ENCODE measurements around the gene SLC35F3.

DNA sequence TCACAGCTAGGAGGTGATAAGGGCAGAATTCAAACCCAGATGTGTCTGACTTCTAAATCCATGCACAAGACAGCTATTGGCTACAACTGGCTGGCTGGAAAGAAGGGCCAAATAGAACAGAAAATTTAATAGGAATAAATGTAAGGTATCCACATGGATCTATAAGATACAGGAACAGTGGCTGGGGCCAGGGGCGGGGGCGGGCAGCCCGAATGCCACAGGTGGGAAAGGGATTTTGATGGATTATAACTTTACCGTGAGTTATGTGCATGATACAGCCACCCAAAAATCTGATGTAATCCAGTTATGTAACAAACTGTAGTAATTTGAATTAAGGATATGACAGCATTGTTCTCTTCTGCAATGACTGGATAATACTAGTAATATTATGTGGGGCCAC, 381.7 kb downstream of the SLC35F3 start:
- TF ChIP-seq, protein P1, sequence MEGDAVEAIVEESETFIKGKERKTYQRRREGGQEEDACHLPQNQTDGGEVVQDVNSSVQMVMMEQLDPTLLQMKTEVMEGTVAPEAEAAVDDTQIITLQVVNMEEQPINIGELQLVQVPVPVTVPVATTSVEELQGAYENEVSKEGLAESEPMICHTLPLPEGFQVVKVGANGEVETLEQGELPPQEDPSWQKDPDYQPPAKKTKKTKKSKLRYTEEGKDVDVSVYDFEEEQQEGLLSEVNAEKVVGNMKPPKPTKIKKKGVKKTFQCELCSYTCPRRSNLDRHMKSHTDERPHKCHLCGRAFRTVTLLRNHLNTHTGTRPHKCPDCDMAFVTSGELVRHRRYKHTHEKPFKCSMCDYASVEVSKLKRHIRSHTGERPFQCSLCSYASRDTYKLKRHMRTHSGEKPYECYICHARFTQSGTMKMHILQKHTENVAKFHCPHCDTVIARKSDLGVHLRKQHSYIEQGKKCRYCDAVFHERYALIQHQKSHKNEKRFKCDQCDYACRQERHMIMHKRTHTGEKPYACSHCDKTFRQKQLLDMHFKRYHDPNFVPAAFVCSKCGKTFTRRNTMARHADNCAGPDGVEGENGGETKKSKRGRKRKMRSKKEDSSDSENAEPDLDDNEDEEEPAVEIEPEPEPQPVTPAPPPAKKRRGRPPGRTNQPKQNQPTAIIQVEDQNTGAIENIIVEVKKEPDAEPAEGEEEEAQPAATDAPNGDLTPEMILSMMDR (IDR thresholded peaks at IDR 0.05): no peak
- no peak for TF ChIP-seq NR3C1 (CRISPR knock-in tag; conservative IDR thresholded peaks at IDR 0.05; ENCODE audit: low read depth)
- TF ChIP-seq, protein P2, sequence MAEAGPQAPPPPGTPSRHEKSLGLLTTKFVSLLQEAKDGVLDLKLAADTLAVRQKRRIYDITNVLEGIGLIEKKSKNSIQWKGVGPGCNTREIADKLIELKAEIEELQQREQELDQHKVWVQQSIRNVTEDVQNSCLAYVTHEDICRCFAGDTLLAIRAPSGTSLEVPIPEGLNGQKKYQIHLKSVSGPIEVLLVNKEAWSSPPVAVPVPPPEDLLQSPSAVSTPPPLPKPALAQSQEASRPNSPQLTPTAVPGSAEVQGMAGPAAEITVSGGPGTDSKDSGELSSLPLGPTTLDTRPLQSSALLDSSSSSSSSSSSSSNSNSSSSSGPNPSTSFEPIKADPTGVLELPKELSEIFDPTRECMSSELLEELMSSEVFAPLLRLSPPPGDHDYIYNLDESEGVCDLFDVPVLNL (CRISPR knock-in tag; IDR thresholded peaks at IDR 0.05; ENCODE audit: borderline replicate concordance, low read depth): no peak
